ENCODE data around the gene NUBPL.
"Not testable (repeated sequence)": the region's sequence is repeated elsewhere in the genome, so short reads cannot be mapped to it uniquely, and the experiment has no call there.

The NUBPL gene

GRCh38 chr14:31699809-31700208, 138.6 kb downstream of the NUBPL start:
- no peak for DNase-seq (ENCODE audit: extremely low read depth, low read depth)
- H3K4me3 ChIP-seq (replicated peaks; ENCODE audit: low read depth, low read length): no peak overlapping the region
- no peak for TF ChIP-seq CTCF (IDR thresholded peaks at IDR 0.05; ENCODE audit: low read depth, low read length, missing control alignments)

- TF ChIP-seq CTCF (IDR thresholded peaks at IDR 0.05; ENCODE audit: low read depth, low read length, missing control alignments): no peak
Observed at GRCh38 chr14:31700282-31701074, 139.3 kb downstream of the NUBPL start.

GRCh38 chr14:31702130-31702529, 140.9 kb downstream of the NUBPL start:
- TF ChIP-seq CTCF (IDR thresholded peaks at IDR 0.05; ENCODE audit: low read depth, low read length, missing control alignments): no peak
- no peak for DNase-seq (ENCODE audit: extremely low read depth, low read depth)

More at GRCh38 chr14:31700282-31701074, 139.3 kb downstream of the NUBPL start:
- no peak for DNase-seq (ENCODE audit: extremely low read depth, low read depth)
- no peak overlapping the region for H3K4me3 ChIP-seq (replicated peaks; ENCODE audit: low read depth, low read length)

GRCh38 chr14:31703056-31703455, 141.9 kb downstream of the NUBPL start:
- no peak for TF ChIP-seq CTCF (IDR thresholded peaks at IDR 0.05; ENCODE audit: low read depth, low read length, missing control alignments)
- no peak for DNase-seq (ENCODE audit: extremely low read depth, low read depth)
- H3K4me3 ChIP-seq (replicated peaks; ENCODE audit: low read depth, low read length): no peak overlapping the region

More at GRCh38 chr14:31702130-31702529, 140.9 kb downstream of the NUBPL start:
- H3K4me3 ChIP-seq (replicated peaks; ENCODE audit: low read depth, low read length): no peak overlapping the region

GRCh38 chr14:31705731-31706130, 144.5 kb downstream of the NUBPL start:
- no peak for DNase-seq (ENCODE audit: extremely low read depth, low read depth)
- TF ChIP-seq CTCF (IDR thresholded peaks at IDR 0.05; ENCODE audit: low read depth, low read length, missing control alignments): no peak
- no peak overlapping the region for H3K4me3 ChIP-seq (replicated peaks; ENCODE audit: low read depth, low read length)

- not testable (repeated sequence) for DNase-seq (ENCODE audit: extremely low read depth, low read depth); H3K4me3 ChIP-seq (replicated peaks; ENCODE audit: low read depth, low read length)
Observed at GRCh38 chr14:31708661-31709060, 147.5 kb downstream of the NUBPL start.

- DNase-seq (ENCODE audit: extremely low read depth, low read depth): no peak
- no peak overlapping the region for H3K4me3 ChIP-seq (replicated peaks; ENCODE audit: low read depth, low read length)
Observed at GRCh38 chr14:31712244-31713127, 151.3 kb downstream of the NUBPL start.

More at GRCh38 chr14:31712244-31713127, 151.3 kb downstream of the NUBPL start:
- TF ChIP-seq CTCF (IDR thresholded peaks at IDR 0.05; ENCODE audit: low read depth, low read length, missing control alignments): no peak
